Epithelial cell of prostate (primary cell): ENCODE results near the gene ZFYVE27.

Source experiments
- DNase-seq: peaks from one replicate; pipeline ENCODE4 v3.0.0-alpha.2; 2011; ENCODE audit warnings: low read depth, low spot score
- H3K27ac ChIP-seq: fragments of 450-650 bp; 2 replicates; pipeline ENCODE4 v1.5.1; 2017; ENCODE audit warnings: mild to moderate bottlenecking

ZFYVE27 gene

DNA sequence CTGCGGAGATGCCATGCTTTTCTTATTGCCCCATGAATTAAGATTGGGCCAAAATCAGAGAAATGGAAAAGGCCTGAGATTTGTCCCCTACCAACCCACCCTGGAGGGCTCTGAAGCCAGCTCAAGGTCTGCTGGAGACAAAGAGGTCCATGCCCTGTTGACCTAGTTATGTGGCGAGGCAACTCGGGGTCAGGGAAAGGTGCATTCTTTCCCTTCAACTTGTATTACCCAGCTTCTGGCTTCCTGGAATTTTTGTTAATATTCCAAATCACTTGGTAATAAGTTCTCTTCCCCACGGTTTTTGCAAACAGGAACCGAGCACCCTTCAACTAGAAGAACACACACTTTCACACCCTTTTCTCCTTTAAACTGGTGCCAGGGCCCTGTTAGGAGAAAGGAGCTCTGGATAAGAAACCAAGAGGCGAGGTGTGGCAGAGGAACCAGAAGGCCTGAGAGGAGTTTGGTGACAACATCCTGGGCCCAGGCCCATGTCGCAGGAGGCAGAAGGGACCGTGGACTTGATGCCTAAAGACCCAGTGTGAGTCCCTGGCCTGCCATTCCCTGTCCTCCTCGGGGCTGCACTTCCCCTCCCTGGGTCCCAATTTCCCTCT, 47.4 kb downstream of the ZFYVE27 start:
- H3K27ac ChIP-seq: no peak overlapping the region
- no peak for DNase-seq

DNA sequence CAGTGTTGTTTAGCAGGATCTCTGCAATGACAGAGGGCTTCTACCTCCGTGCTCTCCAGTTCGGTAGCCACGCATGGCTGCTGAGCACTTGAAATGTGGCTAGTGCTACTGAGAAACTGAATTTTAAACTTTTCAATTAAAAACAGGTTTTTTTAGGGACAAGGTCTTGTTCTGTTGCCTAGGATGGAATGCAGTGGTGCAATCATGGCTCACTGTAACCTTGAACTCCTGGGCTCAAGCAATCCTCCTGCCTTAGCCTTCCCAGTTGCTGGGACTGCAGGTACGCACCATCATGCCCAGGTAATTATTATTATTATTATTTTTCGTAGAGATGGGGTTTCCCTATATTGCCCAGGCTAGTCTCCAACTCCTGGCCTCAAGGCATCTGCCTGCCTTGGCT, 48.3 kb downstream of the ZFYVE27 start:
- no peak overlapping the region for H3K27ac ChIP-seq
- no peak for DNase-seq

DNA sequence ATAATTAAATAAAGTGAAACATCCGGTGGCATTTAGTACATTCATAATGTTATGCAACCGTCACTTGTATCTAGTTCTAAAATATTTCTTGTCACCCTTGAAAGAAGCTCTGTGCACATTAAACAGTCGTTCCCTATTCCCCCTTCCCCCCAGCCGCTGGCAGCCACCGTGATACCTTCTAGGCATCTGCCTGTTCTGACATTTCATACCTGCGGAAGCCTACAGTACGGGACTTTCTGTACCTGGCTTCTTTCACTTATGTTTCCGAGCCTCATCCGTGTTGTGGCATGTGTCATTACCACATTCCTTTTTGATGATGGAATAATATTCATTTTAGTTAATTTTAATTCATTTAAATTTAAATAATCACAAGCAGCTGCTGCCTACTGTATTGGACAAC, 48.8 kb downstream of the ZFYVE27 start:
- no peak overlapping the region for H3K27ac ChIP-seq
- DNase-seq: no peak

DNA sequence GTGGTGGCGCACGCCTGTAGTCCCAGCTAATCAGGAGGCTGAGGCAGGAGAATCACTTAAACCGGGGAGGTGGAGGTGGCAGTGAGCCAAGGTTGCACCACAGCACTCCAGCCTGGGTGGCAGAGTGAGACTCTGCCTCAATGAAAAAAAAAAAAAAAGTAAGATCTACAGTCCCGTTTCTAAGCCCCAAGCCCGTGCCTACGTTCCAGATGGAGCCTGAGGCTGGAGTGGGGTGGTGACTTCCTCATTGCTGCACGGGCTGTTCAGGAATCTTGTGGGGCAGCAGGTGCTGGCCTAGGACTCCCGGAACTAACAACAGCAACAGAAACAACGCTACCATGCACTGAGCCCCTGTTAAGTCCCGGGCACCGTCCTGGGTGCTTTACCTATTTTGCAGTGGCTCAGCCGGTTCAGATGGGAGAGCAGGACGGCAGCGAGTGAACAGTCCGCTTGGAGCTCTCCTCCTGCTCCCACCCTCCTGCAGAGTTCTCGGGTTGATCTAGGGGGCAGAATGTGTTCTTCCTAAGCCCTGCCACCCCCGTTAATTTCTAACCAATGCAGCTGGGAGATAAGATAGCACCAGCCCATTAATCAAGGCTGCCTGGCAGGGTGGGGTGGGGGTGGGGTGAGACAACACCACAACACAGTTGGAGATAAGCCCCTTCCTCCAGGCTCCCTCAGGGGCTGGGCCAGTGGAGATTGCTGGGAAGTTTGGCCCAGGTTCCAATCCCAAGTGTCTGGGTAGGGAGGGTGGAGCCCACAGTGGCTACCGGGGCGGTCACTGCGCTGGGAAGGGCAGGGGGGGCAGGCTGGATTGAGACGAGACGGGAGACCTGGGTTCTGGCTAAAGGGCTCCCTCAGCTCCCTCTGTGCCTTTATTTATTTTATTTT, 51.9 kb downstream of the ZFYVE27 start:
- DNase-seq: no peak
- no peak overlapping the region for H3K27ac ChIP-seq

DNA sequence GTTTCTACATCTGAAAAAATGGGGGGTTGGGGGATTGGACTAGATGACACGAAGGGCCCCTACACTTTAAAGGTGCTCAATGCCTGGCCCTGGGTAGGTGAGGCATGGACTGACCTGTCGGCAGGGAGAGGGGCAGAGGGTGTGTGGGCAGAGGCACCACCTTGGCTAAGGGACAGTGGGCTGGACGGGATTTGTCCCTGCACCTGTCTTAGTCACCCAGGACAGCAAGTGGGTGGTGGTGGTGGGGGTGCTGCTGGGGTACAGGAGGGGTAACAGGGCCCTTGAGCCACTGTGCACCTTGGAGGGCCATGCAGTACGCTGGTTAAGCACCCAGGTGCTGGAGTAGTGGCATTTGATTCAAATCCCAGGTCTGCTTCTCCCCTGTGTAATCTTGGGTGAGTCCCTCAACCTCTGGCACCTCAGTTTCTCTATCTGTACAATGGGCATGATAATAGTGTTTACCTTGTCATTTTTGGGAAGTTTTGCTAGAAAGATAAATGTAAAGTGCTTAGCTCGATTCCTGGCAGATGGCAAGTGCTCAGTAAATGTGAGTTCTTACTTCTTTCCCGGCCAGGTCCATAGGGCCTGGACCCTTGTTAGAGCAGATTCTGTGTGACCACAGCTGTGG, 53.0 kb downstream of the ZFYVE27 start:
- no peak for DNase-seq
- no peak overlapping the region for H3K27ac ChIP-seq

DNA sequence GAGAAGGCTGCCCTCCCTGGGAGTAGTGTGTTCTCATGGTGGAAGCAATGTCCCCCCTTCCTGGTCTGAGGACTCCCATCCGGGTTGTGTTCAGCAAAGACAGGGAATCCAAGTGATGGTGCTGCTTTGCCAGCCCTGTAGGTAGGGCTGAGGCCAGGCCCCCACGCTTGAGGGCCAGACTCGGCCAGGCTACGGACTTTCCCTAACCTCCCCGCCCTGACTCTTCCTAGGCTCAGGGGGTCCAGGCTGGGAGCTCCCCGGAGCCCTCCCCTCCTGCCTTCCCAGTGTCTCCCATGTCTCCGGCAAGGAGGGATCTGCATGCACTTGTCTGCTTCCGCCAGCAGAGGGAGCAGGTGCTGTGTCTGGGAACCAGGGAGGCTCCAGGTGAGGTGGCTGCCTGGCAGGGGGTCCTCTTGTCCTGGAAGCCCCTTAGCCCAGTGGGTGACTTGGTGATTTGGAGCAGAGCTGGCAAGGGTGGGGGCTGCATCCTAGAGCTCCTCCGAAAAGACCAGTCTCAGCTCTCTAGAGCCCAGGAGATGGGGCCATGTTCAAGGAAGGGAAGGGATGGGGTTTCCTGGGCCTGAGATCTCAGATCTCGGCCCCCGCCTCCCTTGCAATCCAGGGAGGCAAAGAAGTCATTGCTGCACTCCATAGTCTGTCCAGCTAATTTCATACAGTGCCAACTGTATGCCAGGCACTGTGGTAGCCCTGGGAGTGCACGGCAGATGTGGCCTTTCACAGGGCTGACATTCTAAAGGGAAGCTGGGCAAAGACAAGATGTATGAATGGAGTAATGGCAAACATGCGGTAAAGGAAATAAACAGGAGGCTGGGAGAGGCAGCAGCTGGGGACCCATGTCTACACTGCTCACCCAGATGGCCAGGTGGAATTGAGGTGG, 55.1 kb downstream of the ZFYVE27 start:
- H3K27ac ChIP-seq: no peak overlapping the region

DNA sequence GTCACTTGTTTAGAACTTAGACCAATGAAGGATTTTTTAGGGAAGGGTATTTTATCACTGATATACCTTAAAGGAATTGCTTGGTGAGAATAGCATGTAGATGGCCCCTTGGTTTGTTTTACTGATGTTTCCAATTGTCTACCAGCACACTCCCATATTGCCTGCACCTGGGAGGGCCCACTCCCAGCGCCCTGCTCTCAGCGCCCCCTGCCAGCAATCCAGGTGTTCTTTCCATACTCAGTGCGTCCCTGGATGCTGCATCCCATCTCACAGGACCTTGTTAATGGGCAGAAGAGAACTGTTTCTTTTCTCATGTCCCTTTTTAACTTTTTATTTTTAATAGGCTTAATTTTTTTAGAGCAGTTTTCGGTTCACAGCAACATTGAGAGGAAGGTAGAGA, 59.0 kb downstream of the ZFYVE27 start:
- H3K27ac ChIP-seq: no peak overlapping the region

More for the DNA sequence above, 55.1 kb downstream of the ZFYVE27 start:
- no peak for DNase-seq

DNA sequence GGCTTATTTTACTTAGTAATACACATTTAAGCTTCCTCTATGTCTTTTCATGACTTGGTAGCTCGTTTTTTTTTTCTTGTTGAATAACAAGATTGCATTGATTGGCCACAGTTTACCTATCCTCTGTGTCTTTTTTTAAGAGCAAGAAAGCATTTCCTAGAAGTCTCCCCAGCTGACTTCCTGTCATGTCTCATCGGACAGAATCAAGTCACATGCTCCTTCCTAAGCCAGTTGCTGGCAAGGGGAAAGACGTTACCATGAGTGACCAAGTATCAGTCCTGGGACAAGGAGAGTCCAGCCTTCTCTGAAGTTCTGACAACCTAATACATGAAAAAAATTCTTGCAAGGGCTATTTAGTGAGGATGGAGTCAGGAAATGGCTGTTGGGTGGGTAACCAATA, 59.7 kb downstream of the ZFYVE27 start:
- no peak for DNase-seq
- H3K27ac ChIP-seq: no peak overlapping the region

More for the DNA sequence above, 59.0 kb downstream of the ZFYVE27 start:
- no peak for DNase-seq

- no peak for DNase-seq
- no peak overlapping the region for H3K27ac ChIP-seq
Observed at GRCh38 chr10:97798958-97799610, 62.2 kb downstream of the ZFYVE27 start.

DNA sequence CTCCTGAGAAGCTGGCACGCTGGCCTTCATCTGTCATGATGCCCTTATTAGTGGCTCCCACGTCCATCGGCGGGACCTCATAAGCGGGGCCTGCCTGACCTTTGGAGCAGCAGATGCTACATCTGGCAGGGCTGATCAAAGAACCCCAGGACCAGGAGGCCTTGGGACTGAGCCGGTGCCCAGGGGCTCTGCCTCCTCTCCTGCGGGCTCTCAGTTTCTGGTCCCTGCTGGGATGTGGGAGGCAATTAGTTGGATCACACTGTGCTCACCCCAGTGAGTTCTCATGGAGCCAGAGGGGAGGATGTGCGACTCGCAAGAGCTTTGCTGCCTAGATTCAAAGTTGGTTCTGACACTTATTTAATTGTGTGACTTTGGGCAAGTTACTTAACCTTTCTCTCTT, 63.5 kb downstream of the ZFYVE27 start:
- no peak for DNase-seq
- H3K27ac ChIP-seq: no peak overlapping the region

- no peak for DNase-seq
Observed at GRCh38 chr10:97801422-97801821, 64.5 kb downstream of the ZFYVE27 start.

GRCh38 chr10:97805096-97805884, 68.4 kb downstream of the ZFYVE27 start:
- no peak overlapping the region for H3K27ac ChIP-seq
- DNase-seq: no peak

More at GRCh38 chr10:97801422-97801821, 64.5 kb downstream of the ZFYVE27 start:
- H3K27ac ChIP-seq: no peak overlapping the region

- no peak overlapping the region for H3K27ac ChIP-seq
- no peak for DNase-seq
Observed at GRCh38 chr10:97805949-97806348, 69.0 kb downstream of the ZFYVE27 start.

- no peak overlapping the region for H3K27ac ChIP-seq
- peak; percentile 16 for DNase-seq
Observed at GRCh38 chr10:97810446-97810845, 73.5 kb downstream of the ZFYVE27 start.
